ENCODE measurements around the gene NTNG1. TPM values are rescaled to one million over a fixed set of nuclear protein-coding genes. Genes with fewer than 3 reads are reported as not detected.
"Not testable (repeated sequence)": the region's sequence is repeated elsewhere in the genome, so short reads cannot be mapped to it uniquely, and the experiment has no call there.

NTNG1 gene
- total and polyA plus RNA-seq, 2 of the 8 experiments (the other 6 are each of a cell fraction or from before 2014, with no cell fraction given): 1.2 to 4.1 TPM

DNA sequence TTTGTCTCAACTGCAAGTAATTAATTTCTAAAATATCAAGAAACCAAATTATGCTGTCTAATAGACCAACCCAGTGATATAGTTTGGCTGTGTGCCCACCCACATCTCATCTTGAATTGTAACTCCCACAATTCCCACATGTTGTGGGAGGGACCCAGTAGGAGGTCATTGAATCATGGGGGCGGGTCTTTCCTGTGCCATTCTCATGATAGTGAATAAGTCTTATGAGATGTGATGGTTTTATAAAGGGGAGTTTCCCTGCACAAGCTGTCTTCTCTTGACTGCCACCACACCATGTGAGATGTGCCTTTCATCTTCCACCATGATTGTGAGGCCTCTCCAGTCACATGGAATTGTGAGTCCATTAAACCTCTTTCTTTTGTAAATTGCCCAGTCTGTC lies 47.4 kb upstream of the NTNG1 start:
- H3K14ac ChIP-seq (ENCODE audit: insufficient read length); H3K9me3 ChIP-seq (ENCODE audit: insufficient read depth in 2 of 2, low read depth in 1 of 2, low read length in 1 of 2); H3K56ac ChIP-seq (replicated peaks; ENCODE audit: insufficient read length, low read depth, low read length); DNase-seq (ENCODE audit: low read depth in 1 of 2, low spot score in 2 of 2); H4K5ac ChIP-seq (ENCODE audit: insufficient read length, low read depth, low read length); H3K79me2 ChIP-seq (ENCODE audit: control insufficient read depth in 1 of 2, insufficient read depth in 2 of 2, low read length in 2 of 2); H3K23me2 ChIP-seq (ENCODE audit: low read depth, low read length); H2AFZ ChIP-seq (ENCODE audit: low read length); H3K79me1 ChIP-seq (ENCODE audit: low read depth, low read length); H3K4me1 ChIP-seq (replicated peaks in 1 of 4; ENCODE audit: control insufficient read depth in 3 of 4, insufficient read depth in 4 of 4, low read length in 3 of 4); H2BK12ac ChIP-seq (ENCODE audit: low read depth, low read length); H3K27ac ChIP-seq (ENCODE audit: low read depth, low read length); H2AK5ac ChIP-seq (ENCODE audit: low read depth, low read length); H4K20me1 ChIP-seq (replicated peaks in 1 of 2; ENCODE audit: control insufficient read depth in 1 of 2, insufficient read depth in 2 of 2, low read length in 2 of 2); H4K91ac ChIP-seq (replicated peaks; ENCODE audit: insufficient read length, low read length); H3K4me2 ChIP-seq (ENCODE audit: insufficient read depth in 1 of 2, low read depth in 2 of 2, low read length in 2 of 2); H2BK5ac ChIP-seq (ENCODE audit: low read depth, low read length); FAIRE-seq; H2BK15ac ChIP-seq (ENCODE audit: low read length); H3K4ac ChIP-seq (replicated peaks; ENCODE audit: insufficient read length, low read depth, low read length); H3K23ac ChIP-seq (ENCODE audit: insufficient read length); H3K27me3 ChIP-seq (replicated peaks in 1 of 4; ENCODE audit: control insufficient read depth in 3 of 4, extremely low read depth in 1 of 4, insufficient read depth in 3 of 4, low read length in 3 of 4); H3K9ac ChIP-seq (replicated peaks in 1 of 4; ENCODE audit: extremely low read depth in 1 of 4, low read depth in 3 of 4, low read length in 3 of 4); H3K18ac ChIP-seq (ENCODE audit: extremely low read depth, low read length); H2BK20ac ChIP-seq (ENCODE audit: low read length); H3K36me3 ChIP-seq (ENCODE audit: control insufficient read depth in 2 of 4, insufficient read depth in 4 of 4, low read length in 3 of 4); CTCF ChIA-PET (ENCODE audit: partially characterized antibody); POLR2A ChIA-PET (ENCODE audit: partially characterized antibody); H4K8ac ChIP-seq (ENCODE audit: extremely low read depth, insufficient read depth, low read length); H2BK120ac ChIP-seq (replicated peaks; ENCODE audit: low read depth, low read length); H3K4me3 ChIP-seq (ENCODE audit: extremely low read depth in 1 of 4, insufficient read depth in 2 of 4, low read depth in 3 of 4, low read length in 4 of 4): not testable (repeated sequence)
- 86% methylated on average over 1 of the region's 1 CpG; no CpG with 5 or more reads in 1 of the 2 experiments for WGBS, 2 experiments (ENCODE audit: extremely low coverage in 1 of 2, insufficient coverage in 1 of 2, insufficient read length in 1 of 2, insufficient replicate concordance in 2 of 2, low coverage in 1 of 2, low lambda C conversion rate in 2 of 2, missing lambda C conversion rate in 1 of 2)
